ENCODE data around the gene MPND.

GRCh38 chr19:4304538-4305256 is 38.7 kb upstream of the MPND start, which contains the start of gene FSD1:
- TF ChIP-seq CTCF (tag by site-specific recombination; IDR thresholded peaks at IDR 0.05) (no peak), YY1 (tag by site-specific recombination; IDR thresholded peaks at IDR 0.05) (peak; percentile 13; the same call in 1 of the 2 replicates), ZNF423 (tag by site-specific recombination; IDR thresholded peaks at IDR 0.05) (no peak), ZNF501 (tag by site-specific recombination; IDR thresholded peaks at IDR 0.05) (no peak)

Data from HEK293 (cell line).